ENCODE results near the gene NBEA. TPM values are rescaled to one million over a fixed set of nuclear protein-coding genes. Genes with fewer than 3 reads are reported as not detected.

NBEA gene
- total RNA-seq, 1 donor from 2014 or later: 10.8 TPM

- Mint-ChIP-seq H3K36me3 (ENCODE audit: low read depth) (peaks cover 10% of the 10 kb centered on the region), H3K9me3 (no peaks in the 10 kb centered on the region), H3K4me1 (peaks cover 2% of the 10 kb centered on the region), H3K27ac (ENCODE audit: unreplicated experiment) (no peak overlapping the region), H3K27me3 (ENCODE audit: low read depth) (no peaks in the 10 kb centered on the region), H3K4me3 (no peak overlapping the region)
- DNase-seq (ENCODE audit: low read depth, low spot score): no peak
- no peak for TF ChIP-seq CTCF (conservative IDR thresholded peaks at IDR 0.05)
Observed at GRCh38 chr13:35255241-35255640, 313.2 kb downstream of the NBEA start.

GRCh38 chr13:35256459-35257148 is 314.5 kb downstream of the NBEA start:
- H3K27ac Mint-ChIP-seq (ENCODE audit: unreplicated experiment): no peak overlapping the region
- H3K27me3 Mint-ChIP-seq (ENCODE audit: low read depth): no peaks in the 10 kb centered on the region
- H3K4me3 Mint-ChIP-seq: no peak overlapping the region
- peaks cover 6% of the 10 kb centered on the region for H3K4me1 Mint-ChIP-seq
- peaks cover 10% of the 10 kb centered on the region for H3K36me3 Mint-ChIP-seq (ENCODE audit: low read depth)
- DNase-seq (ENCODE audit: low read depth, low spot score): no peak
- no peaks in the 10 kb centered on the region for H3K9me3 Mint-ChIP-seq
- TF ChIP-seq CTCF (conservative IDR thresholded peaks at IDR 0.05): no peak

- no peak for DNase-seq (ENCODE audit: low read depth, low spot score)
- H3K27me3 Mint-ChIP-seq (ENCODE audit: low read depth): no peaks in the 10 kb centered on the region
- TF ChIP-seq CTCF (conservative IDR thresholded peaks at IDR 0.05): no peak
- H3K36me3 Mint-ChIP-seq (ENCODE audit: low read depth): peaks cover 4% of the 10 kb centered on the region
- peaks cover 5% of the 10 kb centered on the region for H3K9me3 Mint-ChIP-seq
- no peak overlapping the region for H3K4me3 Mint-ChIP-seq
- peaks cover 6% of the 10 kb centered on the region for H3K4me1 Mint-ChIP-seq
- no peak overlapping the region for H3K27ac Mint-ChIP-seq (ENCODE audit: unreplicated experiment)
Observed at GRCh38 chr13:35260316-35260715, 318.2 kb downstream of the NBEA start.

- Mint-ChIP-seq H3K27ac (ENCODE audit: unreplicated experiment) (no peak overlapping the region), H3K9me3 (peaks cover 18% of the 10 kb centered on the region), H3K36me3 (ENCODE audit: low read depth) (peaks cover 18% of the 10 kb centered on the region), H3K27me3 (ENCODE audit: low read depth) (no peaks in the 10 kb centered on the region), H3K4me1 (no peaks in the 10 kb centered on the region), H3K4me3 (no peak overlapping the region)
- no peak for TF ChIP-seq CTCF (conservative IDR thresholded peaks at IDR 0.05)
- no peak for DNase-seq (ENCODE audit: low read depth, low spot score)
Observed at GRCh38 chr13:35266412-35266811, 324.3 kb downstream of the NBEA start.

- Mint-ChIP-seq H3K4me1 (no peaks in the 10 kb centered on the region), H3K27ac (ENCODE audit: unreplicated experiment) (no peak overlapping the region), H3K27me3 (ENCODE audit: low read depth) (no peaks in the 10 kb centered on the region), H3K4me3 (no peak overlapping the region), H3K36me3 (ENCODE audit: low read depth) (peaks cover 5% of the 10 kb centered on the region), H3K9me3 (peaks cover 6% of the 10 kb centered on the region)
- no peak for TF ChIP-seq CTCF (conservative IDR thresholded peaks at IDR 0.05)
- DNase-seq (ENCODE audit: low read depth, low spot score): no peak
Observed at GRCh38 chr13:35278917-35279316, 336.8 kb downstream of the NBEA start.
